NCI-H2196 treated with DMSO at 0.1 percent for 48 hours (cell line): Measurements from ENCODE around the gene ZNF280C.
"Not testable (repeated sequence)": the region's sequence is repeated elsewhere in the genome, so short reads cannot be mapped to it uniquely, and the experiment has no call there.

Experiments used
- DNase-seq: peaks from one replicate; lab custom pipeline; 2025; ENCODE audit not compliant: unreplicated experiment; lab: John Stamatoyannopoulos, UW

The ZNF280C gene

DNA sequence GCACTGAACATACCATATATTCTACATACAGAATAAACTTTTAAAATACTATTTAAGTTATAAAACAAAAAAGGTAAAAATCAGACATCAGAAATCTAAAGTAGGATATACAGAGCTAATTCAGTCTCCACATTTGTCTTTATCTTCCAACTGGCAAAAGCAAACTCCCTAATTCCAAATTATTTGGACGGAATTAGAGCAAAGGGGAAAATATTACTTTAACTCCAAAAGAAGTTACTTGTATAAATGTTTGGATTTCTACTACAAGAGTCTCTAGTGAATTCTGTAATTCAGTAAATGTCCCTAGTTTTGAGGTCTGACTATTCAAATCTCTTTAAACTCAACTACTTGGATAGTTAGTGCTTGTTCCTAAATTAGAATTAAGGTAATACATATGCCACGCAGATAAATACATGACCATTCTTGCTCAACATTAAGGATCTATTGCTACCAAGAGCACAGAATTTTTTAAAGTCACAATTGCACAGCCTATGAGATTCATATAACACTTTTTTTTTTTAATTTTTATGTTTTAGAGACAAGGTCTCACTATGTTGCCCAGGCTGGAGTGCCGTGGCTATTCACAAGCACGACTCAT is 7.3 kb downstream of the ZNF280C start:
- DNase-seq: no peak

GRCh38 chrX:130260316-130260715 is 8.4 kb downstream of the ZNF280C start:
- no peak for DNase-seq

DNA sequence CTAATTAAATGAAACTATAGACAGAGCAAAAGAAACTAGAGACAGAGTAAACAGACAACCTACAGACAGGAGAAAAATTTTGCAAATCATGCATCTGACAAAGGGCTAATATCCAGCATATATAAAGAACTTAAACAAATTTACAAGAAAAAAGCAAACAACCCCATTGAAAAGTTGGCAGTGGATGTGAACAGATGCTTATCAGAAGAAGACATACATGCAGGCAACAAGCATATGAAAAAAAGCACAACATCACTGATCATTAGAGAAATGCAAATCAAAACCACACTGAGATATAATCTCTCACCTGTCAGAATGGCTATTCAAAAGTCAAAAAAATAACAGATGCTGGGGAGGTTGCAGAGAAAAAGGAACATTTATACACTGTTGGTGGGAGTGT is 14.8 kb downstream of the ZNF280C start:
- DNase-seq: no peak

DNA sequence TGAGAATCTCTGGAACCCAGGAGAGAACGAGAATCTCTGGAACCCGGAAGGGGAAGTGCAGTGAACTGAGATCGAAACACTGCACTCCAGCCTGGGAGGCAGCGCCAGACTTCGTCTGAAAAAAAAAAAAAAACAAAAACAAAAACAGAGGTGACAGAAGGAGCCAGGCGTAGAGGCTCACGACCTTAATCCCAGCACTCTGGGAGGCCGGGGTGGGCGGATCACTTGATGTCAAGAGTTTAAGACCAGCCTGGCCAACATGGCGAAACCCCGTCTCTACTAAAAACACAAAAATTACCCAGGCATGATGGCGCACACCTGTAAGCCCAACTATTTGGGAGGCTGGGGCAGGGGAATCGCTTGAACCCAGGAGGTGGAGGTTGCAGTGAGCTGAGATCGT is 17.0 kb downstream of the ZNF280C start:
- no peak for DNase-seq

GRCh38 chrX:130247996-130248395 is 20.7 kb downstream of the ZNF280C start:
- no peak for DNase-seq

- DNase-seq: no peak
These were observed 22.6 kb downstream of the ZNF280C start for GRCh38 chrX:130246084-130246483.

- no peak for DNase-seq
These were observed 23.3 kb downstream of the ZNF280C start for GRCh38 chrX:130245441-130245840.

DNA sequence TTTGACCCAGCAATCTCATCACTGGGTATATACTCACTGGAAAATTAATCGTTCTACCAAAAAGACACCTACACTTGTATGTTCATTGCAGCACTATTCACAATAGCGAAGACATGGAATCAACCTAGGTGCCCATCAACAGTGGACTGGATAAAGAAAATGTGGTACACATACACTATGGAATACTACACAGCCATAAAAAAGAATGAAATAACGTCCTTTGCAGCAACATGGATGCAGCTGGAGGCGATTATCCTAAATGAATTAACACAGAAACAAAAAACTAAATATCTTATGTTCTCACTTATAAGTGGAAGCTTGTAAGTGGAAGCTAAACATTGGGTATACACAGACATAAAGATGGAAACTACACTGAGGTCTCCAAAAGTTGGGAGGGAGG is 37.5 kb downstream of the ZNF280C start:
- DNase-seq: not testable (repeated sequence)

- DNase-seq: no peak
These were observed 39.8 kb downstream of the ZNF280C start for GRCh38 chrX:130228871-130229270.

- no peak for DNase-seq
These were observed 43.9 kb downstream of the ZNF280C start for GRCh38 chrX:130224810-130225209.

GRCh38 chrX:130216320-130216719 is 52.4 kb downstream of the ZNF280C start:
- no peak for DNase-seq

DNA sequence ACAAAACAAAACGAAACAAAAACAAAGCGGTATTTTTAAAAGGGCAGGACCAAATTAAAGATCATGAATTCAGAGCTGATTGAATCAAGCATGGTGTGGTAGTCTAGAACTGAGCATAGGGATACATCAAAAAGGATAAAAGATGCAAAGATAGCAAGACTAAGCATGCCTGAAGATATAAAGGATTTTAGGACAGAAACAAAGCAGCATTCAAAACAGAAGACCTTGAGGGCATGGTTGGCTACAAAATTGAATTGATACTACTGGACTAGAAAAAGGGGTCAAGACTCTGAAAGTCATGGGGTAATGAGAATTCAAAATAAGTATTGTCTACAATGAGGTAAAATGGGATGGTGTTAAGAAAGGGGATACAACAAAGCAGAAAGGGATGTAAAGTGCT is 55.3 kb downstream of the ZNF280C start:
- DNase-seq: no peak

DNA sequence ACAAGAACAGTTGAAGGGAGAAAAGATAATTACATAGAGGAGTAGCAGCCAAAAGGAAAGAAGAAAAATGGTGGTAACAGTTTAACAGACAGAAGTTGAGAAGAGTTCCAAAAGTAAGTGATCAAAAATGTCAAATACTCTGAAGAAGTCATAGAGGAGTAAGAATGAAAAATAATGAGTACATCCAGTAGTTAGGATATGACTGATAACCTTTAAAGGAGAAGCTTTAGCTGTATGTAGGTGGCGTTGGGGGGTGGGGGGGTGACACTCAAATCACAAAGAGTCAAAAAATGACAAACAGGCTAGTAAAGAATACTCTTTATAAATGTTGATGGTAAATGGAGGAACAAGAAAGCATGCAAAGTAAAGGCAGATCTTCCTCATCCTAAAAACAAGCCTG is 56.3 kb downstream of the ZNF280C start:
- no peak for DNase-seq

DNA sequence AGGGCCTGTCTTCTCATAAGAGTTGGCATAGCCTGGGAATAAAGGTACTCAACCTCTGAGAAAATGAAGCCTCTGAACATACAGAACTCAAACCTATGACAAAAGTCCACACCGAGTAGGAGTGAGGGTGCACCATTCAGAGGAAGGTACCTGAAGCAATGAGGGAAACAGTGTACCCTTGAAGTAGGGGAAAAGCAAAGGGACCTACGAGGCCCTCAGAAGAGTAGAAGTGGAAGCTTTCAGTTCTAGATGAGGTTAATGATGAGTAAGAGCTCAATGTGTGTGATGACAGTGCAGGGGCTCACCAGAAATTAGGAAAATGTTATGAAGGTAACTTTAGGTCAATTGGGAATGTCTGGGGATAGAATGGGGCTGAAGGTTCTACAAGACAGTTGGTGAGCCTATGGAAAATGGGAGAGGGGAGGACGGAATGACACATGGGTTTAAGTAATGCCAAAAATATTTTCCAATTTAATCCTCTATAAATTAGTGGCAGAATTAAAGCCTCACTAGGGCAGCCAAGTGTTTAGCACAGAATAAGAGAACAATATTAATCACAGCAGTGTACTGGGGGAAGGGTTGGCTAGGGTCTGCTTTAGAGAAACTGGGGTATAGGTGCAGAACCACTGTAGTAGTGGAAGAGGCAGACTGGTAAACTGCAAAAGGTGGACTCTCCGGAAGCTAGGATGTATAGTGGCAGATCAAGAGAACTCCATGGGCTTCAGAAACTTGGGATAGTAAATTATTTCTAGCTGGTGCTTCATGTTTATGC is 57.1 kb downstream of the ZNF280C start:
- DNase-seq: no peak

DNA sequence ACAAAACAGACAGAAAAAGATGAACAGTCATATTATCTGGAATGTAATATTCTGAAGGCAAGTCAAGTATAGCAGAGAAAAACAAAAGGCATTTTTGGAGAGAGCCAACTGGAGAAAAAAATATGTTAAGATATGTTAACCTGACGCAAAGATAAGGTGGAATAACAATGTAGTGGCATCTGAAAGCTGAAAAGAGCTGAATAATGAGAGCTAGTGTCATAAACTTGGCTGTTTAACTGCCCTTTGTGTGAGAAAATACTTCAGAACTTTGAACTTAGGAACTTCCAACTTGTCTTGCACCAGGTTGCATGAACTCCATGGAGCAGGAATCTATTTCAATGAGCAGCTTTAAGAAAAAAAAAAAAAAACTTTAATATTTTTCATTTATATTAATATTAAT is 64.1 kb downstream of the ZNF280C start:
- no peak for DNase-seq

DNA sequence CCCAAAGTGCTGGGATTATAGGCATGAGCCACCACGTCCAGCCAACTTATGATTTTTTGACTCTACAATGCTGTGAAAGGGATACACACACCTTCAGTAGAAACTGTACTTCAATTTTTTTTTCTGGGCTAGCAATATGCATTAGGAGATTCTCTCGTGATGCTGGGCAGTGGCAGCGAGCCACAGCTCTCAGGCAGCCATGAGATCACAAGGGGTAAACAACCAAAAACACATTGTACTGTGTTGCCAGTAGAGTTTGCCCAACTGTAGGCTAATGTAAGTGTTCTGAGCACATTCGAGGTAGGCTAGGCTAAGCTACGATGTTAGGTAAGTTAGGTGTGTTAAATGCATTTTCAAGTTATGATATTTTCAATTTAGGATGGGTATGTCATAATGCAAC is 71.2 kb downstream of the ZNF280C start:
- DNase-seq: no peak

DNA sequence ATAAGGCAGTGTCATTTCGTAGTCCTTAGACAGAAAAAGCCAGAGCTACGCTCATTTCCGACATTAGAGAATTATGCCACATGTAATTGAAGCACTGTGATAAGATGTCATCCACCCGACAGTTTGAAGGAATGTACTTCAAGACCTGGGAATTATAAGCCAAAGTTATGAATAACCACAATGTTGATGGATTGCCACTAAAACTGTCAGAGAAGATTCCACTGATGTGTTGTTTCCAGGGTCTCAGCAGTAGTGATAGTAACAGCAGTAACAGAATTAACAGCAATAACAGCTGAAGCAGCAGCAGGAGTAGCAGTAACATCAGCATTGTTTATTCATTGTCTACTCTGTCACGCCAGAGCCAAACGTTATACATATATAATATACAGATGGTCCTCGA is 72.2 kb downstream of the ZNF280C start:
- DNase-seq: no peak

- no peak for DNase-seq
These were observed 77.9 kb downstream of the ZNF280C start for GRCh38 chrX:130190801-130191200.

DNA sequence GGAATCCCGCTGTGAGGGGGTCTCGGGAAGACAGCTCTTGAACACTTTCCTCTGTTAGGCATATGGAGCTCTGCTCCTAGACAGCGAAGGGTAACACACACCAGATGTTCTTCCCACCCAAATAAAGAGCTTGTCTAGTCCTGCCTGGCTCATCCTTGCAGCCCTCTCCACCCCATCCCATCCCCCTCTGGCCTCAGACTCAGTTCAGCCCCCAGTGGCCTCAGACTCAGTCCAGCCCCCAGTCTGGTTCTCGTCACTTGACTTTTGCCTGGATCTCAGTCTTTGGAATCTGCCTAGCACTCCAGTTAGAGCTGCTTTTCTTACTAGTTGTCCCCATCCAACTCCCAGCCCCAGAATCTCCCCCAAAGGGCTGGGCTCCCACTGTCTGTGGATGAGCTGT is 82.0 kb downstream of the ZNF280C start:
- no peak for DNase-seq

GRCh38 chrX:130184857-130185256 is 83.8 kb downstream of the ZNF280C start:
- DNase-seq: no peak

DNA sequence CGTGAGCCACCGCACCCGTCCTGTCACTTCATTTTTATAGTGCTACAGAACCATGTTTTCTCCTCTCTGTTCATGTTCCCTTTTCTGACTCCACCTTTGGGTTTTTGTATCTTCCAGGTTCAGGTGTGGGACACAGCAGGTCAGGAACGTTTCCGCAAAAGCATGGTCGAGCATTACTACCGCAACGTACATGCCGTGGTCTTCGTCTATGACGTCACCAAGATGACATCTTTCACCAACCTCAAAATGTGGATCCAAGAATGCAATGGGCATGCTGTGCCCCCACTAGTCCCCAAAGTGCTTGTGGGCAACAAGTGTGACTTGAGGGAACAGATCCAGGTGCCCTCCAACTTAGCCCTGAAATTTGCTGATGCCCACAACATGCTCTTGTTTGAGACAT is 84.5 kb downstream of the ZNF280C start:
- DNase-seq: no peak

GRCh38 chrX:130179579-130180215 is 89.0 kb downstream of the ZNF280C start:
- no peak for DNase-seq
